ENCODE data around the gene ATXN1.
"Not testable (repeated sequence)": the region's sequence is repeated elsewhere in the genome, so short reads cannot be mapped to it uniquely, and the experiment has no call there.

The ATXN1 gene

GRCh38 chr6:16720861-16721260, 40.4 kb downstream of the ATXN1 start:
- DNase-seq (ENCODE audit: low spot score) = no peak

- DNase-seq (ENCODE audit: low spot score) = no peak
These were observed 41.8 kb downstream of the ATXN1 start for GRCh38 chr6:16719488-16719887.

DNA sequence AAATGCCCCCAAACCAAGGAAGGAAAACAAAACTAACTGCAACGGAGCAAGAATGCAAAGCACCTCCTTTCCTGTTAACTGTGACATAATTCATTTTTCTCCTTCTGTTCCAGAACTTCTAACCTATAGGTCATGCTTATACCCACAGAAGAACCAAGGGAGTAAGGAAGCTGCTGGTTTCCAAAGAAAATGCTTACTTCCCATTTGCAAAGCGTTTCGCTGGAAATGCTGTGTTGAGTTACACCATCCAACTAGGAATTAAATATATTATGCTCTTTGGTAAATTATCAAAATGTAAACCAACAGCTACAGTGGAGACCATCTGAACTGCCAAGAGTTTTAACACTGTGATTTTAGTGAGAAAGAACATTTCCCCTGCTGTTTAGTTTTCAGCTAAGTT, 42.9 kb downstream of the ATXN1 start:
- DNase-seq (ENCODE audit: low spot score) = no peak

DNA sequence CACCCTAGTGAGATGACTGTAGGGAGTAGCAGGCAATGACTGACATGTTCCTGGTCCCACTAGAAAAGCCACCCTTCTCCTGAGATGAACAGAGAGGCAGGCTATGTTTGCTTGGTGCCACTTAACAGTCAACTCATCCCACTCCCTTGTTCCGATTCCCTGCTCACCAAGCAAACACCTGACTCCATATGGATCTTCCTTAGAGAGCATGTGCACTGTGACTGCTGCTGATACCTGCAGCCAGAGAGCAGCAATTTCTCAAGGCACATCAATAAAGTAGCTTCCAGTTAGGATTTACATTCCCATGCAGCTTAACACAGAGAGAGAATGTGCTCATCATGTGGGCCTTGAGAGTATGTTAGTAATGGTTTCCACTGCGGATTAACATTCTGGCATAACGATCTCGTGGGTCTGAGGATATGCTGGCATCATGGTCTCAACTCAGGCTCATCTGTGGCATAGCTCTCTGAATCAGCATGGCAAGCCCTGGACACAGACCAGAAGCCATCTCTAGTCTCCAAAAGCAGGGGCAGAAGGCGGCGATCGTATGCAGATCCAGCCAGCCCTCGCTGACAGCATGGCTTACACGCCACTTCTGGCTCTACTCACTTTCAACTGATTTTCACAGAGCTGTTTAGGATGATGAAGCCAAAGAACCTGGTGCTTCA, 43.9 kb downstream of the ATXN1 start:
- no peak for DNase-seq (ENCODE audit: low spot score)

DNA sequence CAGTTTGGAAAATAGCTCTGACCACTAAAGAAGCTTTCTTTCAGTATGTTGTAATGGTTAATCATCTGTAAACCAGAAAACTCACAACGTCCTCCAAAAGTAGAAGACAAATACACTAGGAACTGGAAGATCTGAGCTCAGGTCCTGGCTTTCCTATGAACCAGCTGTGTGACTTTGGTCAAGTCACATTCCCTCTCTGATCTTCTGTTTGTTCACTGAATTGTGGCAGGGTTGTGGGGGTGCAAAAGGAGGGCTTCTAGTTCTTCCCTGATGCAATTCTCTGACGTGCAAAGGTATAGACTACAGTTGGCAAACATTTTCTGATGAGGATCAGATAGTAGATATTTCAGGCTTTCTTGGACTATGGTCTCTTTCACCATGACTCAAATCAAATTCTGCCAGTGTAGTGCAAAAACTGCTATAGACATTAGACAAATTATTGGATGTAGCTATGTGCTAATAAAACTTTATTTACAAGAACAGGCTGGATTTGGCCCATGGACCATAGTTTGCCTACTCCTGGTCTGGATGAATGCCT, 44.9 kb downstream of the ATXN1 start:
- DNase-seq (ENCODE audit: low spot score) = no peak

DNA sequence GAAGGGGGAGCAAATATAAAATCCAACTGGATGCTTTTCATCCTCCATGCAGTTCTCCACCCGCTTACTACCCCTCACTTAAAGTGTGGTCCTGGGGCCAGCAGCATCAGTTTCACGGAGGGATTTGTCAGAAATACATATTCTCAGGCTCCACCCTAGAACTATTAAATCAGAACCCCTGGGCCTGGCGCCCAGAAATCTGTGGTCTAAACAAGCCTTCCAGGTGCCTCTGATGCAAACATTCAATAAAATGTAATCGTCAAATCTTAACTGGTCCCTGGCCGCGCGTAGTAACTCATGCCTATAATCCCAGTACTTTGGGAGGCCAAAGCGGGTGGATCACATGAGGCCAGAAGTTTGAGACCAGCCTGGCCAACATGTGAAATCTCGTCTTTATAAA, 47.7 kb downstream of the ATXN1 start:
- DNase-seq (ENCODE audit: low spot score) = no peak

DNA sequence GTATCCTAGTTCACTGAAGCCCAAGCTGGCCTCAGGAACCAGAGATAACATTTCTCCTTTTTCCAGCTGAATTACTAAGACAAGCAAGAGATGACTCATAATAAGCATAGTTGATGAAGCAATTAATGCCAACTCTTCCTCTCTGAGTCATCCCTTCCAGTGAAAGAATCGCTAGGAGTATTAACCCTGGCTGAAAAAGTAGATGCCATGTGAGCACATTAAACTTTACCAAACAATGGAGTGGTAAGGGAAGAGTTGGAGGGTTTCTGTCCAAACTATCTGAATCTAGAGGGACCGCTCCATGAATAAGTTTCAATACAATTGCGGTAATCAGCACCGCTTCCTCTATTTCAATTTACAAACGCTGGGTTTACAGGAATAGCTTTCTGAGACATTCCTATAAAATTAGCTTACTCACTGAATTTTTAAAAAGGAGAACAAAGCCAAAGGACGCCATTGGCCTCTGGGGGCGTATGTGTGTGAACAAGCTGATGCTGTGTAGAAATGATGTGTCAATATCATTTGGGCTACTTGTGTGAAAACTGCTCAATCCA, 48.3 kb downstream of the ATXN1 start:
- DNase-seq (ENCODE audit: low spot score) = peak; percentile 87

DNA sequence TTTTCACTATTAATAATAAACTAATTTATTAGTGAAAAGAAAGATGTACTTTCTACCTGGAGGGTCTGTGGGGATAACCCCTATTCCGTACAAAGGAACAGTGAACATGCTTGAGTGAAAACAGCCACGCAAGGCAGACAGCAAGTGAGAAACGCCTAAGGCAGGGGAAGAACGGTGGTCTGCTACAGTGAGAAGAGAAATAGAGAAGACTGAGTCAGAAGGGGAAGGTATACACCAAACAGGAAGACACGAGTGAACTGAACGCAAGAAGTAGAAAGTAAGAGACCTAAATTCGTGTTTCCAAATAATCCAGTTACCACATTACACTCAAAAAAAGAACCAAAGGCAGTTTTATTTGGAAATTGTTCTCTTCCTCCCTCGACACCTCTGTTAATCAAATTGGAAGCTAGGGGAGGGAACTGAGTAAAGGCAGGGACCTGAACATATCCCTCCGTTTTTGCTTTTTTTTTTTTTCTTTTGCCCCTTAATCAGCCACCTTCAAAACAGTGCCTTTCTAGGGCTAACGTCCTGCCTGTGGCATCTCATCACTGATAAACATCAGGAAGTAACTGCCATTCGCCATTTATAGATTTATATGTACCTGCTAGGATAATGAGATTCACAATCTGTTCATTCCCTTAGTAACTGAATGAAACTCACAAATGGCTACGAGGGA, 48.9 kb downstream of the ATXN1 start:
- DNase-seq (ENCODE audit: low spot score) = no peak

DNA sequence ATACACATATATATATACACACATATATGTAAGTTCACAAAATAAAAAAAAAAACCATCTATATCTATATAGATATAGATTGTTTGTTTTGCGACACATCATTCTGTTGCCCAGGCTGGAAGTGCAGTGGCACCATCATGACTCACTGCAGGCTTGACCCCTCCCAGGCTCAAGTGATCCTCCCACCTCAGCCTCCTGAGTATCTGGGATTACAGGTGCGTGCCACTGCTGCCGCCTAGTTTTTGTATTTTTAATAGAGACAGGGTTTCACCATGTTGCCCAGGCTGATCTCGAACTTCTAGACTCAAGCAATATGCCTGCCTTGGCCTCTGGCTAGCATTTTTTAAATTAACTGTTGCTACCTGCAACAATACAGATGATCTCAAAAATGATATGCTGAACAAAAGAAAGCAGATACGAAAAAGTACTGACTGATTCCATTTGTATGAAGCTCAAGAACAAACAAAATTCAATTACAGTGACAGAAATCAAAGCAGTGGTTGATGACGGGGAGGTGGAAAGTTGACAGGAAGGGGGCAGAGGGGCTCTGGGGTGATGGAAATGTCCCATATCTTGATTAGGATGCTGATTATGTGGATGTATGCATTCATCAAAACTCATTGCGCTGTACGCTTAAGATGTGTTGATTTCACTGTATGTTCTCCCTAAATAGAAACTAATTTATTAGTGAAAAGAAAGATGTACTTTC, 49.6 kb downstream of the ATXN1 start:
- no peak for DNase-seq (ENCODE audit: low spot score)

GRCh38 chr6:16706911-16707783, 54.1 kb downstream of the ATXN1 start:
- DNase-seq (ENCODE audit: low spot score) = no peak

DNA sequence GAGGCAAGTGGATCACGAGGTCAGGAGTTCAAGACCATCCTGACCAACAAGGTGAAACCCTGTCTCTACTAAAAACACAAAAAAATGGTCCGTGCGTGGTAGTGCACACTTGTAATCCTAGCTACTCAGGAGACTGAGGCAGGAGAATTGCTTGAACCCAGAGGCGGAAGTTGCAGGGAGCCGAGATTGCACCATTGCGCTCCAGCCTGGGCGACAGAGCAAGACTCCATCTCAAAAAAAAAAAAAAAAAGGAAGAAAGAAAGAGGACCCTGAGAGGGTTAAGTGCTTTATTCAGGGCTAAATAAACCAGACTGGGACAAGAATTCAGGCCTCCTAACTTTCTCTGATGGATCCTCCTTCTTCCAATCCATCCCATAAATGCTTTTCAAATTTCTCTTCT, 54.8 kb downstream of the ATXN1 start:
- not testable (repeated sequence) for DNase-seq (ENCODE audit: low spot score)

- DNase-seq (ENCODE audit: low spot score) = no peak
These were observed 55.2 kb downstream of the ATXN1 start for GRCh38 chr6:16706029-16706428.

- DNase-seq (ENCODE audit: low spot score) = no peak
These were observed 55.9 kb downstream of the ATXN1 start for GRCh38 chr6:16705081-16705993.

DNA sequence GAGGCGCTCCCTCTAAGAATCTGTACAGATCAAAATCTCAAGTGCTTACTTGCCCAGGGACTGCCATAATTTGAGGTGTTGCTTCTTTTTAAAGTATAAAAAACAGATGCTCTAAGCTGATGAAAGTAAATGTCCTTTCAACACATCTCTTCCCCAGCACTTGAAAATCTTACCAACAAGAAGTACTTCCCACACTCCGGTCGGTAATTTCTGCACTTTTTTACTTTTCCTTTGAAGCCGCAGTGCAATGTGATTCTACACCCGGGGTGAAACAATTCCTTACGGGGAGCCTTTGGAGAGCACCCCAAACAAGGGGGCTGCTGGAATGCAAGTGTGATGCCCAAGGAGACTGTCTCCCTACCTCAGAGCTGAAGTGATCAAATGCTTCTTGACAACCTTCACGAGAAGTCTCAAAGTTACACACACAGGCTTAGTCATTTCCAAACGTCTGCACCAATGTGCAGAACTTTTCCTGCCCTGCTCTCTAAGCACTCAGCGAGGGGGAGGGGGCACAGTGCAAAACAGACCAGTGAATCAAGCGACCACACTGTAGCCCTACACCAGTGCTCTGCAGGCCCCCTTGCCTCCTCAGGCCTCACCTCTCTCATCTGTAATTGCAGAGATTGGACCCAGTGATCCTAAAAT, 56.7 kb downstream of the ATXN1 start:
- no peak for DNase-seq (ENCODE audit: low spot score)

DNA sequence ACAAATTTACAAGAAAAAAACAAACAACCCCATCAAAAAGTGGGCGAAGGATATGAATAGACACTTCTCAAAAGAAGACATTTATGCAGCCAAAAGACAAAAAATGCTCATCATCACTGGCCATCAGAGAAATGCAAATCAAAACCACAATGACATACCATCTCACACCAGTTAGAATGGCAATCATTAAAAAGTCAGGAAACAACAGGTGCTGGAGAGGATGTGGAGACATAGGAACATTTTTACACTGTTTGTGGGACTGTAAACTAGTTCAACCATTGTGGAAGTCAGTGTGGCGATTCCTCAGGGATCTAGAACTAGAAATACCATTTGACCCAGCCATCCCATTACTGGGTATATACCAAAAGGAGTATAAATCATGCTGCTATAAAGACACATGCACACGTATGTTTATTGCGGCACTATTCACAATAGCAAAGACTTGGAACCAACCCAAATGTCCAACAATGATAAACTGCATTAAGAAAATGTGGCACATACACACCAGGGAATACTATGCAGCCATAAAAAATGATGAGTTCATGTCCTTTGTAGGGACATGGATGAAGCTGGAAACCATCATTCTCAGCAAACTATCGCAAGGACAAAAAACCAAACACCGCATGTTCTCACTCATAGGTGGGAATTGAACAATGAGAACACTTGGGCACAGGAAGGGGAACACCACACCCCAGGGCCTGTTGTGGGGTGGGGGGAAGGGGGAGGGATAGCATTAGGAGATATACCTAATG, 58.5 kb downstream of the ATXN1 start:
- not testable (repeated sequence) for DNase-seq (ENCODE audit: low spot score)

DNA sequence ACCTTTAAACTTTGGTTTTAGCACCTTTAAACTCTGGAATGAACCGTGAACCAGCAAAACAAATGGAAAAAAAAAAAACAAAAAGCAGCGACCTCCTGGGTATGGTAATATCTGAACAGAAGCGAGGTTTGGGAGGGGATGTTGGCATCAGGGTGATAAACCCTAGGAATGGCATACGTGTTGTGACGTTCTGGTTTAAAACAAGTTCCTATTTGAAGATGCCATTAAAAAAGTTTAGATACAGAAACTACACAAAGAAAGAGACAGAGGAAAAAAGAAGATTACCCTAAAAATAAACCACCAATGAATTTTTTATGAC, 60.4 kb downstream of the ATXN1 start:
- DNase-seq (ENCODE audit: low spot score) = no peak

DNA sequence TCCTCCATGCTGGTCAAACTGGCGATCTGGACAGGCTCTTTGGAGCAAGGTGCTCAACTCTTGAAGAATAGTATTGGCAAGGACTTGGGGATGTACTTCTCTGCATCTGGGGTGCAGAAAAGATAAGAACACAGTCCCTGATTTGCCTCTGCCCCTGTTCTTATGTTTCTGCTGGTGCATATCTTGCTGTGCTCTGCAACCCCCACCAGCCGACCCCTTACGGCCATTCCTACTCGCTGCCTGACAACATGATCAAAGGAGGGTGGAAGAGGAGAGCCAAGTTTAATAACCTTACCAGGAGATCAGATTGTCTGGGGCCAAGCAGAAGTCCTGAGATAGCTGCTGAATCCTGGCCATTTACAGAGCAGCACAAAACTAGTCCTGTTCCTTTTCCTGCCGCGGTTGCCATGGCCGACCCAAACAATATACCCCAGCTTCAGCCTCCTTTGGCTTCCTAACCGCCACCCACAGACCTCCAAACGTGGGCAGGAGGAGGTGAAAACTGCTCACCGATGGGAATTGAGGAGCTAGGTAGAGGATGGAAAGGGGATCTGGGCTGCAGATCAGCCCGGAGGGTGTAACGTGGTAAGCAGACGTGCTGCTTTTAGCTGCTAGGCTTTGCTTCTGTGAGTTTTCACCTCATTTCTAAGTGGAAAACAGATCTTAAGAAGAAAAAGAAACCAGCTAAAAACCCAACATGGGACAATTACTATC, 60.9 kb downstream of the ATXN1 start:
- no peak for DNase-seq (ENCODE audit: low spot score)

DNA sequence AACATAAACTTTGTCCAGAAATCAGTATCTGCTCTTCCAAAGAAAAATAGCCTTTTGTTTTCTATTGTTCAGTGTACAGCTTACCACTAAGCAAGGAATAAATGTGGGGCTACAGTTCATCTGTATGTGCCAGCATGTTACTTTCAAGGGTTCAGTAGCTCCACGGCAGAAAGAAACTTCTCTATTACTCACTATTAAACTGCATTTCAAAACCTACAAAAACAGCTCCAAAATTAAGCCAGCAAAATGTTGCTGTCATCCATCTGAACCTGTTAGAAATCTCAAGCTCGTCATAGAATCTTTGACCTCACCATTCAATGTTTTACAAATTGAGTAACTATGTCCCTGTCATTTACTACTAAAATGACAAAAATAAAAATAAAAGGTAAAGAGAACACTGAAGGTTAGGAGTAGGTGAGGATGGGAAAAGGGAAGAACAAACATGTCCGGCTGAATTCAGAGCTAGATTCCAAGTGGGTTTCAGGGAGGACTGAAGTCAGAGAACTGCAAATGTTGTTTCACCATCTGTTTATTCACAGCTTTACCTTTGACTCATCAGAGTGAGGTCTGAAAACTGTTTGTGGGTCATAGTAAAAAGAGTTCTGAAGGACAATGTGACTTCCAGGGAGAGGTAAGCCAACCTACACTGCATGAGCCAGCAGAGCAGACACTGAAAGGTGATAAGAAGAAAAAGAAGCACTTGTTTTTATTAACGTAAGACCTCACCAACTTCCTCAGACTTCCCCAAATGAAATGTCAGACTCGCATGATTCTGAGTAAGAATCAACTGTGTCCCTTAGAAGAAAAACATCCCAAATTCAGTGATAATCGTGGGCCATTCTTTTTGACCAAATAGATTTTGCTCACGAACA, 62.0 kb downstream of the ATXN1 start:
- DNase-seq (ENCODE audit: low spot score) = no peak
